Body of pancreas (tissue), 4 donors: ENCODE results near the gene SLC9A5.

Experiments
- POLR2A ChIP-seq, 3 donors: fragments of 450-650 bp; IDR thresholded peaks; one replicate each; pipeline ENCODE4 v1.6.1; 2016; ENCODE audit warnings: antibody characterized with exemption in 3 of 3, mild to moderate bottlenecking in 2 of 3
- TF ChIP-seq, protein P1 (sequence below), 7 experiments: fragments of 450-650 bp in 4 of 7; fragments of 200-600 bp in 3 of 7; sonication (generic) in 3 of 7; IDR thresholded peaks; one replicate each; pipeline ENCODE4 v1.5.1; 2016 to 2019; ENCODE audit warnings: antibody characterized with exemption in 7 of 7

DNA sequence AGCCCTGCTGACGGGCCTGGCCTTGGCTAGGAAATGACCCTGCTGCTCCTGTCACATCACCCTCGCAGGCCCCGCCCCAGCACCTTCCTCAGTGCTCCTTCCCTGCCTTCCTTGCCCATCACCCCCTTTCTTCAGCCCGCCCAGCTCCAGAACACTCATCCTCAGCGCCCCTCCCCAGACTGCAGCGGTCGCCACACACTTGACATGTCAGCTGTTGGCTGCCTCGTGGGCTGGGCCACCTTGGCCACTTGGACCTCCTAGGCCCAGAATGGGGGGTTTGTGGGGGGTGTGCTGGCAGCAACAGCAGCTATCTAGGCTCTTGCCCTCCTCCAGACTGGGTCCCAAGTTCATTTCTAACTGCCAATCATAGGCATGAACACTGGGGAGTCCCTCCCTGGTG is 39.2 kb upstream of the SLC9A5 start:
- TF ChIP-seq, protein P1, sequence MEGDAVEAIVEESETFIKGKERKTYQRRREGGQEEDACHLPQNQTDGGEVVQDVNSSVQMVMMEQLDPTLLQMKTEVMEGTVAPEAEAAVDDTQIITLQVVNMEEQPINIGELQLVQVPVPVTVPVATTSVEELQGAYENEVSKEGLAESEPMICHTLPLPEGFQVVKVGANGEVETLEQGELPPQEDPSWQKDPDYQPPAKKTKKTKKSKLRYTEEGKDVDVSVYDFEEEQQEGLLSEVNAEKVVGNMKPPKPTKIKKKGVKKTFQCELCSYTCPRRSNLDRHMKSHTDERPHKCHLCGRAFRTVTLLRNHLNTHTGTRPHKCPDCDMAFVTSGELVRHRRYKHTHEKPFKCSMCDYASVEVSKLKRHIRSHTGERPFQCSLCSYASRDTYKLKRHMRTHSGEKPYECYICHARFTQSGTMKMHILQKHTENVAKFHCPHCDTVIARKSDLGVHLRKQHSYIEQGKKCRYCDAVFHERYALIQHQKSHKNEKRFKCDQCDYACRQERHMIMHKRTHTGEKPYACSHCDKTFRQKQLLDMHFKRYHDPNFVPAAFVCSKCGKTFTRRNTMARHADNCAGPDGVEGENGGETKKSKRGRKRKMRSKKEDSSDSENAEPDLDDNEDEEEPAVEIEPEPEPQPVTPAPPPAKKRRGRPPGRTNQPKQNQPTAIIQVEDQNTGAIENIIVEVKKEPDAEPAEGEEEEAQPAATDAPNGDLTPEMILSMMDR (IDR thresholded peaks at IDR 0.05), result no peak
- no peak for TF ChIP-seq POLR2A (IDR thresholded peaks at IDR 0.05)
